HEK293 (cell line): ENCODE data around the gene EDIL3.

Experiments used
- CTCF ChIA-PET: fragments of 350-600 bp; formaldehyde crosslinking; extraction: SDS; loops from one replicate; lab custom pipeline; 2021; ENCODE audit warnings: antibody characterized with exemption; lab: Yijun Ruan, JAX
- POLR2A ChIA-PET: fragments of 300-600 bp; formaldehyde crosslinking; extraction: SDS; loops from one replicate; lab custom pipeline; 2020; ENCODE audit warnings: antibody characterized with exemption, inconsistent platforms; lab: Yijun Ruan, JAX
- H3K27ac ChIP-seq: fragments of 200-500 bp; sonication (Bioruptor generic); 2 replicates; pipeline ENCODE4 v1.5.1; 2014; ENCODE audit warnings: low read depth, low read length, control low read depth, inconsistent platforms; ENCODE audit errors: extremely low read depth
- H3K36me3 ChIP-seq, 2 experiments: fragments of 200-500 bp in 1 of 2; sonication (Bioruptor generic) in 1 of 2; 1 replicate in 1 of 2; 2 replicates in 1 of 2; pipeline ENCODE4 v1.5.1; 2014 to 2017; ENCODE audit warnings: inconsistent platforms in 2 of 2, low read length in 2 of 2; ENCODE audit not compliant: control insufficient read depth in 2 of 2, insufficient read depth in 1 of 2
- H3K4me1 ChIP-seq: fragments of 200-500 bp; sonication (Bioruptor generic); 2 replicates; pipeline ENCODE4 v1.5.1; 2014; ENCODE audit warnings: mild to moderate bottlenecking, low read length, inconsistent platforms; ENCODE audit not compliant: control insufficient read depth, insufficient read depth
- H3K4me3 ChIP-seq: 2 replicates; pipeline ENCODE4 v1.5.1; 2011; ENCODE audit warnings: low read depth, mild to moderate bottlenecking, control low read depth, low read length, moderate library complexity
- H3K9me3 ChIP-seq: fragments of 200-500 bp; sonication (Bioruptor generic); 2 replicates; pipeline ENCODE4 v1.5.1; 2014; ENCODE audit warnings: low read depth, low read length, inconsistent platforms; ENCODE audit not compliant: control insufficient read depth, insufficient read depth
- AEBP2 ChIP-seq: fragments of 450-650 bp; formaldehyde crosslinking; IDR thresholded peaks from 2 replicates; pipeline ENCODE4 v1.5.1; 2016; ENCODE audit warnings: missing biosample characterization, missing genetic modification characterization, borderline replicate concordance
- BCL11B ChIP-seq: fragments of 450-650 bp; formaldehyde crosslinking; IDR thresholded peaks from 2 replicates; pipeline ENCODE4 v1.5.1; 2016; ENCODE audit warnings: low read depth, missing biosample characterization, missing genetic modification characterization
- EGR2 ChIP-seq: fragments of 450-650 bp; formaldehyde crosslinking; IDR thresholded peaks from 2 replicates; pipeline ENCODE4 v1.5.1; 2016; ENCODE audit warnings: low read depth, missing biosample characterization, missing genetic modification characterization
- MYNN ChIP-seq: fragments of 450-650 bp; formaldehyde crosslinking; IDR thresholded peaks from 2 replicates; pipeline ENCODE4 v1.5.1; 2016; ENCODE audit warnings: missing biosample characterization, missing genetic modification characterization, borderline replicate concordance
- REPIN1 ChIP-seq: fragments of 450-650 bp; formaldehyde crosslinking; IDR thresholded peaks from 2 replicates; pipeline ENCODE4 v1.5.1; 2017; ENCODE audit warnings: missing biosample characterization, missing genetic modification characterization, low read depth
- ZIC2 ChIP-seq: fragments of 450-650 bp; formaldehyde crosslinking; IDR thresholded peaks from 2 replicates; pipeline ENCODE4 v1.5.1; 2016; ENCODE audit warnings: missing biosample characterization, missing genetic modification characterization
- ZNF132 ChIP-seq: fragments of 450-650 bp; formaldehyde crosslinking; IDR thresholded peaks from 2 replicates; pipeline ENCODE4 v1.5.1; 2017; ENCODE audit warnings: missing biosample characterization, missing genetic modification characterization, borderline replicate concordance
- ZNF157 ChIP-seq: fragments of 450-650 bp; formaldehyde crosslinking; IDR thresholded peaks from 2 replicates; pipeline ENCODE4 v1.5.1; 2016; ENCODE audit warnings: missing biosample characterization, missing genetic modification characterization
- ZNF169 ChIP-seq: fragments of 450-650 bp; formaldehyde crosslinking; IDR thresholded peaks from 2 replicates; pipeline ENCODE4 v1.5.1; 2016; ENCODE audit warnings: missing biosample characterization, missing genetic modification characterization
- ZNF266 ChIP-seq: fragments of 450-650 bp; formaldehyde crosslinking; IDR thresholded peaks from 2 replicates; pipeline ENCODE4 v1.5.1; 2016; ENCODE audit warnings: missing biosample characterization, missing genetic modification characterization, low read depth
- ZNF280D ChIP-seq: fragments of 450-650 bp; formaldehyde crosslinking; IDR thresholded peaks from 2 replicates; pipeline ENCODE4 v1.5.1; 2016; ENCODE audit warnings: missing biosample characterization, missing genetic modification characterization
- ZNF335 ChIP-seq: fragments of 450-650 bp; formaldehyde crosslinking; conservative IDR thresholded peaks from 2 replicates; pipeline ENCODE4 v1.5.1; 2016; ENCODE audit warnings: missing biosample characterization, missing genetic modification characterization
- ZNF366 ChIP-seq: fragments of 450-650 bp; formaldehyde crosslinking; conservative IDR thresholded peaks from 2 replicates; pipeline ENCODE4 v1.5.1; 2016; ENCODE audit warnings: missing biosample characterization, missing genetic modification characterization
- ZNF394 ChIP-seq: fragments of 450-650 bp; formaldehyde crosslinking; IDR thresholded peaks from 2 replicates; pipeline ENCODE4 v1.5.1; 2016; ENCODE audit warnings: missing biosample characterization, missing genetic modification characterization, mild to moderate bottlenecking, moderate library complexity, borderline replicate concordance
- ZNF510 ChIP-seq: fragments of 450-650 bp; formaldehyde crosslinking; IDR thresholded peaks from 2 replicates; pipeline ENCODE4 v1.5.1; 2018; ENCODE audit warnings: mild to moderate bottlenecking, missing genetic modification characterization, missing biosample characterization; ENCODE audit not compliant: insufficient replicate concordance
- ZNF529 ChIP-seq: fragments of 450-650 bp; formaldehyde crosslinking; IDR thresholded peaks from 2 replicates; pipeline ENCODE4 v1.5.1; 2017; ENCODE audit warnings: missing genetic modification characterization, missing biosample characterization; ENCODE audit not compliant: insufficient replicate concordance
- ZNF561 ChIP-seq: fragments of 450-650 bp; IDR thresholded peaks from 2 replicates; pipeline ENCODE4 v1.5.1; 2018; ENCODE audit warnings: missing biosample characterization, missing genetic modification characterization, borderline replicate concordance
- ZNF600 ChIP-seq: fragments of 450-650 bp; formaldehyde crosslinking; IDR thresholded peaks from 2 replicates; pipeline ENCODE4 v1.5.1; 2016; ENCODE audit warnings: missing biosample characterization, missing genetic modification characterization
- ZNF629 ChIP-seq: fragments of 450-650 bp; formaldehyde crosslinking; IDR thresholded peaks from 2 replicates; pipeline ENCODE4 v1.5.1; 2017; ENCODE audit warnings: missing biosample characterization, missing genetic modification characterization
- ZXDB ChIP-seq: fragments of 450-650 bp; formaldehyde crosslinking; IDR thresholded peaks from 2 replicates; pipeline ENCODE4 v1.5.1; 2016; ENCODE audit warnings: missing biosample characterization, missing genetic modification characterization
- TF ChIP-seq, protein P1 (sequence below): fragments of 450-650 bp; formaldehyde crosslinking; IDR thresholded peaks from 2 replicates; pipeline ENCODE4 v1.5.1; 2016; ENCODE audit warnings: missing biosample characterization, missing genetic modification characterization

Gene EDIL3

DNA sequence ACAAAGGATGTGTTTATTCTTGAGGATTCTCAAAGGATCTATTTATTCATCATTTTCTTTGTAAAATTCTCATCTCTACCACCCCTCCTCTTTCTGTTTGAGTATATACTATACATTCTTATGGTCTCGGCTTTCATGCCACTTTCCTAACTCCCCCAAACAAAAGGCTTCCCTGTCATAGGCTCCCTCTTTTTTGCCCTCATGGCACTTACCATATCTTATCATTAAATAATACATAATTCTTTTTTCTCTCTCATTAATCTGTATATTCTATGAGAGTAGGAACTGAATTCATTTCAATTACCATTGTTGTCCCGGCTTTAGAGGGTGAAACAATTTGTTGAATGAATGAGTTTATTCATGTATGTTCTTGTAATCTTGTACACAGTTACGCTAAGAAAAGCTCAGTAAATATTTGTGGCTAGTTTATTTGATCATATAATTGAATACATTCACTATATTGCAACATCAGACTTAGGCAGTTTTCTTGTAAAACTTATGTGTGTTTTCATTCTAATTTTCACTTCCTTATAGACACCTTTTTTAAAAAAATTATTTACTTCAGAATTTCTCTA lies 254.6 kb downstream of the EDIL3 start (continued):
- TF ChIP-seq ZNF529 (tag by site-specific recombination), result no peak
- no peak for TF ChIP-seq ZNF561 (tag by site-specific recombination)
- TF ChIP-seq ZNF629 (tag by site-specific recombination), result no peak
- TF ChIP-seq ZNF394 (tag by site-specific recombination), result no peak

GRCh38 chr5:84125216-84125615 lies 259.5 kb downstream of the EDIL3 start:
- Histone ChIP-seq H3K27ac (no peak overlapping the region), H3K9me3 (no peaks in the 10 kb centered on the region), H3K36me3 (no peaks in the 10 kb centered on the region)
- TF ChIP-seq BCL11B (tag by site-specific recombination) (no peak), ZNF600 (tag by site-specific recombination) (no peak), MYNN (tag by site-specific recombination) (no peak), ZNF510 (tag by site-specific recombination) (no peak), ZXDB (no peak)
- TF ChIP-seq, all 188 proteins: peak for 0
- ChIA-PET CTCF (no interaction called here), POLR2A (no interaction called here)
- Histone ChIP-seq H3K4me3 (no peak overlapping the region), H3K4me1 (no peaks in the 10 kb centered on the region)

- H3K9me3 ChIP-seq, result no peaks in the 10 kb centered on the region
- ChIA-PET POLR2A (interaction anchor here (0.7 kb wide), 1 partner anchor 33 kb away, joined by 5 read pairs; no protein-coding TSS in a partner anchor), CTCF (interaction anchor here (0.5 kb wide), 1 partner anchor 14 kb away, joined by 3 read pairs; no protein-coding TSS in a partner anchor)
These were observed 265.4 kb downstream of the EDIL3 start for GRCh38 chr5:84119252-84119651.

DNA sequence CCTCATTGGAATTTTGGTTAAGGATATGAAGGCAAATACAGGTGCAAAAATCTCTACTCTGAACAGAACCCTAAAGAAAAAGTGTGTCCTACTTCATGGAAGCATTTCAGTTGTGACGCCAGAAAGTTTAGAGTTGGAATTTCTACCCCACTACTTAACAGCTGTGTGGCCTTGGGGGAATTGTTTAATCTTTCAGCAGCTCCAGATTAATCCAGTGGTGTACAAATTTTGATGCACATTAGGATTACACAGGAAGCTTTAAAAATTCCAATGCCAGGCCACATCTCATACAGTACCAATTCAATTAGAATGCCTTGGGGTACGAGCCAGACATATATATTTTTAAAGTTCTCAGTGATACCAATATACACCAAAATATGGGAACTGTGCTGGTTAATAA lies 266.1 kb downstream of the EDIL3 start:
- H3K27ac ChIP-seq, result no peak overlapping the region
- POLR2A ChIA-PET, result no interaction called here

More at GRCh38 chr5:84119252-84119651, 265.4 kb downstream of the EDIL3 start:
- H3K36me3 ChIP-seq, result no peaks in the 10 kb centered on the region
- H3K4me1 ChIP-seq, result no peaks in the 10 kb centered on the region; the same call in 1 of the 2 replicates
- TF ChIP-seq ZIC2 (tag by site-specific recombination) (no peak), ZNF280D (no peak), ZXDB (no peak), ZNF629 (tag by site-specific recombination) (no peak), EGR2 (no peak)
- TF ChIP-seq, all 188 proteins: peak for 0
- Histone ChIP-seq H3K27ac (no peak overlapping the region), H3K4me3 (no peak overlapping the region)

More for the DNA sequence above, 266.1 kb downstream of the EDIL3 start:
- Histone ChIP-seq H3K4me3 (no peak overlapping the region), H3K36me3 (no peaks in the 10 kb centered on the region), H3K9me3 (no peaks in the 10 kb centered on the region), H3K4me1 (no peaks in the 10 kb centered on the region; the same call in 1 of the 2 replicates)
- CTCF ChIA-PET, result interaction anchor here (0.6 to 0.7 kb wide), 3 partner anchors 10 to 1824 kb away, joined by 3 to 4 read pairs (median 3); no protein-coding TSS in a partner anchor
- TF ChIP-seq ZNF132 (tag by site-specific recombination) (no peak), ZNF366 (no peak), ZNF266 (tag by site-specific recombination) (no peak), ZNF335 (no peak), AEBP2 (tag by site-specific recombination) (no peak), ZNF394 (tag by site-specific recombination) (no peak), ZNF529 (tag by site-specific recombination) (no peak), ZNF157 (tag by site-specific recombination) (no peak), ZNF169 (tag by site-specific recombination) (no peak), REPIN1 (tag by site-specific recombination) (no peak)
- TF ChIP-seq, protein P1, sequence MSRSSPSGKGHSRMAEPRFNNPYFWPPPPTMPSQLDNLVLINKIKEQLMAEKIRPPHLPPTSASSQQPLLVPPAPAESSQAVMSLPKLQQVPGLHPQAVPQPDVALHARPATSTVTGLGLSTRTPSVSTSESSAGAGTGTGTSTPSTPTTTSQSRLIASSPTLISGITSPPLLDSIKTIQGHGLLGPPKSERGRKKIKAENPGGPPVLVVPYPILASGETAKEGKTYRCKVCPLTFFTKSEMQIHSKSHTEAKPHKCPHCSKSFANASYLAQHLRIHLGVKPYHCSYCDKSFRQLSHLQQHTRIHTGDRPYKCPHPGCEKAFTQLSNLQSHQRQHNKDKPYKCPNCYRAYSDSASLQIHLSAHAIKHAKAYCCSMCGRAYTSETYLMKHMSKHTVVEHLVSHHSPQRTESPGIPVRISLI (tag by site-specific recombination), result no peak
